LNCaP clone FGC (cell line): Measurements from ENCODE around the gene CMPK1.

Experiments used
- DNase-seq: peaks from one replicate; pipeline ENCODE4 v3.0.0-alpha.2; 2011; ENCODE audit warnings: low read depth
- H3K4me3 ChIP-seq: 2 replicates; pipeline ENCODE4 v1.5.1; 2011; ENCODE audit warnings: mild to moderate bottlenecking, low read depth, low read length, control low read depth
- TF ChIP-seq, protein P1 (sequence below): IDR thresholded peaks from 2 replicates; pipeline ENCODE4 v1.5.1; 2012; ENCODE audit warnings: mild to moderate bottlenecking; ENCODE audit not compliant: control insufficient read depth, insufficient read depth; ENCODE audit errors: extremely low read depth

The CMPK1 gene

DNA sequence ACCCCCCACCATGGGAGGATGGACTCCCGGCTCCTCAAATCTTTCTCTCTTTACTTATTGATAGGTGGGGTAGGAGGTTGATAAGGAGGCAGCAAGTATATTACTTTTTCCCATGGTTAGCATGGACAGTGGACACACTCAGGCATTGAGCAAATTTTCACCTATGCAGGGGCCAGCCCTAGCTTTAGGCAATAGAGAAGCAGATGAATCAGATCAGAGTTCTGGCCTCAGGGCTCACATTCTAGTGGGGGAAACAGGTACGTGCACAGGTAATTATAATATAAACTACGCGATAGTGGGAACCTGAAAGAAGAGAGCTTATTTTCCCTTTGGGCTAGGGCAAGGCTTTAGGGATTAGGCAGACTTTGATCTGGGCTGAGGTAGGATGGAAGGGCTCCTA lies 69.0 kb downstream of the CMPK1 start:
- H3K4me3 ChIP-seq = no peak overlapping the region
- no peak for DNase-seq
- TF ChIP-seq, protein P1, sequence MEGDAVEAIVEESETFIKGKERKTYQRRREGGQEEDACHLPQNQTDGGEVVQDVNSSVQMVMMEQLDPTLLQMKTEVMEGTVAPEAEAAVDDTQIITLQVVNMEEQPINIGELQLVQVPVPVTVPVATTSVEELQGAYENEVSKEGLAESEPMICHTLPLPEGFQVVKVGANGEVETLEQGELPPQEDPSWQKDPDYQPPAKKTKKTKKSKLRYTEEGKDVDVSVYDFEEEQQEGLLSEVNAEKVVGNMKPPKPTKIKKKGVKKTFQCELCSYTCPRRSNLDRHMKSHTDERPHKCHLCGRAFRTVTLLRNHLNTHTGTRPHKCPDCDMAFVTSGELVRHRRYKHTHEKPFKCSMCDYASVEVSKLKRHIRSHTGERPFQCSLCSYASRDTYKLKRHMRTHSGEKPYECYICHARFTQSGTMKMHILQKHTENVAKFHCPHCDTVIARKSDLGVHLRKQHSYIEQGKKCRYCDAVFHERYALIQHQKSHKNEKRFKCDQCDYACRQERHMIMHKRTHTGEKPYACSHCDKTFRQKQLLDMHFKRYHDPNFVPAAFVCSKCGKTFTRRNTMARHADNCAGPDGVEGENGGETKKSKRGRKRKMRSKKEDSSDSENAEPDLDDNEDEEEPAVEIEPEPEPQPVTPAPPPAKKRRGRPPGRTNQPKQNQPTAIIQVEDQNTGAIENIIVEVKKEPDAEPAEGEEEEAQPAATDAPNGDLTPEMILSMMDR = no peak

DNA sequence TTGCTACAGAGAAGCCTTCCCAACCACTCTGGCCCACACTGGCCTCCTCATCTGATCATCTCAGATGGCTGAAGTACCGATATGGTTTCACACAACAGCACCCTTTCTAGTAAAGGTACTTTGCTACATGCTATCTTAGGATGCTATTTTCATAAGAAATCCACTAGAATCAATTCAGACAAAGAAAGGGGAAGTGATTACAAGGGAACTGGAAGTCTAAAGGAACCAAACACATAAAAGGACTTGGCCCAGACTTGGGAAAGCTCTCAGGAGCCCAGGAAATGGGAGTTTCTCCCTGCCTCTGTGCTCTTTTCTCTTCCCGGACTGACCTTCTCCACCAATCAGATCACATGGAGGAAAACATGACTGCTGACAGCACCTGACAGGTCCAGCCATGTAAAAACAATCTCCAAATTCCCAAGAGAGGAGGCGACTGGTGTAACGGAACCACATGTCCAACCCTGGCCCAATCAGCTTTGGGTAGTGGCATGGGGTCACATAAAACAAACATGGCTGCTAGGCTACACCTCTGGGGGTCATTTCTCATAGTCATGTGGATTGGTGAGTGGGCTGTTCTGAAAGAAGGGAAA lies 69.8 kb downstream of the CMPK1 start:
- DNase-seq = no peak
- TF ChIP-seq, protein P1 = no peak
- no peak overlapping the region for H3K4me3 ChIP-seq

- no peak overlapping the region for H3K4me3 ChIP-seq
- TF ChIP-seq, protein P1 = no peak
- no peak for DNase-seq
Measured at GRCh38 chr1:47405697-47406096, 72.1 kb downstream of the CMPK1 start.

- TF ChIP-seq, protein P1 = no peak
- H3K4me3 ChIP-seq = no peak overlapping the region
- DNase-seq = no peak
Measured at GRCh38 chr1:47406966-47407365, 73.4 kb downstream of the CMPK1 start.

GRCh38 chr1:47407481-47407880 lies 73.9 kb downstream of the CMPK1 start:
- TF ChIP-seq, protein P1 = no peak
- no peak overlapping the region for H3K4me3 ChIP-seq
- no peak for DNase-seq

GRCh38 chr1:47409311-47410067 lies 75.9 kb downstream of the CMPK1 start:
- H3K4me3 ChIP-seq = no peak overlapping the region
- DNase-seq = no peak
- TF ChIP-seq, protein P1 = no peak
